GM04504 (cell line): Measurements from ENCODE around the gene PRPF38B.
"Not testable (repeated sequence)": the region's sequence is repeated elsewhere in the genome, so short reads cannot be mapped to it uniquely, and the experiment has no call there.

ENCODE experiments used
- DNase-seq: peaks from one replicate; pipeline ENCODE4 v3.0.0-alpha.2; 2012; ENCODE audit warnings: low read depth

Gene PRPF38B, protein sequence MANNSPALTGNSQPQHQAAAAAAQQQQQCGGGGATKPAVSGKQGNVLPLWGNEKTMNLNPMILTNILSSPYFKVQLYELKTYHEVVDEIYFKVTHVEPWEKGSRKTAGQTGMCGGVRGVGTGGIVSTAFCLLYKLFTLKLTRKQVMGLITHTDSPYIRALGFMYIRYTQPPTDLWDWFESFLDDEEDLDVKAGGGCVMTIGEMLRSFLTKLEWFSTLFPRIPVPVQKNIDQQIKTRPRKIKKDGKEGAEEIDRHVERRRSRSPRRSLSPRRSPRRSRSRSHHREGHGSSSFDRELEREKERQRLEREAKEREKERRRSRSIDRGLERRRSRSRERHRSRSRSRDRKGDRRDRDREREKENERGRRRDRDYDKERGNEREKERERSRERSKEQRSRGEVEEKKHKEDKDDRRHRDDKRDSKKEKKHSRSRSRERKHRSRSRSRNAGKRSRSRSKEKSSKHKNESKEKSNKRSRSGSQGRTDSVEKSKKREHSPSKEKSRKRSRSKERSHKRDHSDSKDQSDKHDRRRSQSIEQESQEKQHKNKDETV

DNA sequence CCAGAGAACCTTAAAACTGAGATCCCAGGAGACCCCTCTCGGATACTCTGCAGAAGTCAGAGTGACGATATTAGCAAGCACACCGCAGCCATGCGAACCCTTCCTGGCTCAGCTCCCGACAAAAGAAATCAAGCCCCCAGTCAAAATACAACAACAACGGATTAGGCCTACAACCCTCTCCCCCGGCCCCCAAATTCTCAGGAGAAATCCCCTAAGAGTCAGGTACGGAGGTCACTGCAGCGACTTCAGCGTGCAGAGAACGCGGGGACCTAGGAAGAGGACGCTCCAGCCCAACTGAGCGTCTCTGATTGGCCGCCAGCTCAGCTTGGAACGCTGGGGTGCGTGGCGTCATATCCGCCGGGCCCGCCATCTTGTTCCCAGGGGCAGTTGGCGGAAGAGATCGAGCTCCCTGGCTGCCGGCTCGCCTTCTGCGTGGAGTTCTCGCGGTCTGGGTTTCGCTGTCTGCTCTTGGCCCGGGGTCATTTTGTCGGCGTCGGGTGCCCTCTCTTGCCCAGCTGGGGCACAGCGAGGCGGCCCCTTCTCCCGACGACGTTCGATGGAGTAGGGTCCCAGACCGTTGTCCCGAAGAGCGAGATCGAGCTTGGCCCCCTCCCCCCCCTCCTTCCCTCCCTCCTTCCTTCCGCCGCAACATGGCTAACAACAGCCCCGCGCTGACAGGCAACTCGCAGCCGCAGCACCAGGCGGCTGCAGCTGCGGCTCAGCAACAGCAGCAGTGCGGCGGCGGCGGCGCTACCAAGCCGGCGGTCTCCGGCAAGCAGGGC is at the start of gene PRPF38B:
Gene PRPF38B, plus strand, starts transcription at position 369 of the 782 bp plus-strand sequence. Its CDS starts 282 bp downstream, at position 651.
- peak; percentile 79 for DNase-seq

DNA sequence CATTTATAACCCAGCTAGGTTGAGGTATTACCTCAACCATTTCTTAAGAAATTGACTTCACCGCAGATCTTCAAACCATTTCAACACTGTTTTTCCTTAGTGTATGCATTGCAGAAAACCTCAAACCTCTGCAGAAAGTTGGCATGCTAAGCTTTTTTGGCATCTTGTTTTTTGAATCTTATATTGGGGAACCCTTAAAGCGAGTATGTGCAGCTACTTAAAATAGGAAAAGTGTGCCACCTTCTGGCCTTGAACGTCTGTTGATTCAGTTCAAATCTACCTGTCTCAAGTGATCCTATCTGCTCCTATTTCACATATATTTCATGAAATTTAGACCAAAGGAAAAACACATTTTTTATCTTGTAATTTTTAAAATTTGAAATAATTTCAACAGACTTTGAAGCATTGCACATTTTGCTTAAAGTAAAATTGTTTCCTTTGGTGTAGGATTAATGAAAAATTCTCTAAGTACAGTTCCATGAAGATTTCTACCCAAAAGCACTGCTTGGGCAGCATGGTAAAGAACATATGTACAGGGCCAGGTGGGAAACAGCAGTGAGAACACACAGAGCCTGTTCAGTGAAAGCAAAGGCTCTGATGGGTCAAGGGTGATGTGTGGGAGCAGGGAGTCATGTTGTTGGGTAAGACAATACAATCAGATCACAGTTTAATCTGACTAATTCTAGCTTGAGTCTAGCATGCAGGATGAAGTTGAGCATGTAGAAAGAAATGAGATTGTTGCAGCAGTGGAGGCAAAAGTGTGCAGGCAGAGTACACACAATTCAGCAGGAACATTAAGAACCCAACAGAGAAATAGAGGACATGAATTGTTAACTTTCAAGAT is 48.4 kb upstream of the PRPF38B start:
- peak; percentile 37 for DNase-seq

DNA sequence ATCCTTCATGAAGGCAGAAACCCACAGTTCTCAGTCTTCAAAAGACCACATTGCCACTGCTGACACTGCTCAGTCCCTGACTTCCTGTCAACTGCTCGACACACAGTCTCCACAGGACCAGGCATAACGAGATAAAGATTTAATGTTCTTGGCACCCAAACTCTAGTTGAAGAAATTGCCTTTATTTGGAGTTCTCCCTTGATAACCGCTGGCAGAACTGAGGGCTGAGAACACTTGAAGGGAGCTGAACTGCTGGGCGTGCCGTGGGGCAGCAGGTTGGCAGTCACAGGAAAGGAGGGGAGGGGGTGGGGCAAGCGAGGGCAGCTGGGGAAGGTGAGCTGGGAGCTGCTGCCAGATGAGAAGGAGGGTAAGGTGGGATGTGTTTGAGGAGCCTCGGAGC is 47.1 kb upstream of the PRPF38B start:
- no peak for DNase-seq

DNA sequence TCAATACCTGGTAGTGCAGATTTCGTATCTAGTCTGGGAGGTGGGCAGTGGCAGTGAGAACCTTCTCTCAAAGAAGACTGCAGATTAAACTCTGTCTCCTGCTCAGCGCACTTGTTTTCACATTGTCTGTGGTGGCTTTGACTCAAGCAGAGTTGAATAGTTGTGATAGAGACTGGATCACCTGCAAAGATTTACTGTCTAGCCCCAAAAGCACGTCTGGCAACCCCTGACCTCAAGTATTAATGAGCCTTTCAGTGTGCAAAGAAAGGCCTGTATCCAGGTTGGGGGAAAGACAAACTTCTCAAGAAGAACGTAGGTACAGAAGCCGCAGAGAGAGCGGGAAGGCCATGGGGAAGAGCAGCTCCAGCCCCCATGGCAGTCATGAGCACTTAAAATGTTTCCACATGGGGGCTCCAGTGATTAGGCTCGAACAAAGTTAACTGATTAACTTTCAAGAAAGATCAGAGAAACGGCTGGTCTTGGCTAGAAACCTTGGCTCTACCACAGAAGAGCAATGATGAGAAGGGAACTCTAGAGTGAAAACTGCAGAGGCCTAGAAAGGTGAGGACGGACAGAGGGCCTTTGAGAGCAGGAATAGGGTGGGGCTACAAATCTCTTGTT is 46.4 kb upstream of the PRPF38B start:
- no peak for DNase-seq

DNA sequence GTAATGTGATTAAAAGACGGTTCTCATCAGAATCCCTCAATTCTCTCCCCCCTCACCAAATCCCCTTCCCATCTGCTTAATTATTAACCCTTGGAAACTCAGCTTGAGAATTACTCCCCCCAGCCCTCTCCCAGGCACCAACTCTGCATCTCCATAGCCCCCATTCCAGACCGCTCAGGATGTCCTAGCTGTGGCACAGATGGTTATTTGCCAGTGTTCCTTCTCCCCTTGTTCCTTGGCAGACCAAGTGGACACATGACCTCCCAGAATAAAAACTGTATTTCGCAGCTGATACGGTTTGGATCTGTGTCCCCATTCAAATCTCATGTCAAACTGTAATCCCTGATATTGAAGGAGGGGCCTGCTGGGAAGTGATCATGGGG is 45.9 kb upstream of the PRPF38B start:
- no peak for DNase-seq

DNA sequence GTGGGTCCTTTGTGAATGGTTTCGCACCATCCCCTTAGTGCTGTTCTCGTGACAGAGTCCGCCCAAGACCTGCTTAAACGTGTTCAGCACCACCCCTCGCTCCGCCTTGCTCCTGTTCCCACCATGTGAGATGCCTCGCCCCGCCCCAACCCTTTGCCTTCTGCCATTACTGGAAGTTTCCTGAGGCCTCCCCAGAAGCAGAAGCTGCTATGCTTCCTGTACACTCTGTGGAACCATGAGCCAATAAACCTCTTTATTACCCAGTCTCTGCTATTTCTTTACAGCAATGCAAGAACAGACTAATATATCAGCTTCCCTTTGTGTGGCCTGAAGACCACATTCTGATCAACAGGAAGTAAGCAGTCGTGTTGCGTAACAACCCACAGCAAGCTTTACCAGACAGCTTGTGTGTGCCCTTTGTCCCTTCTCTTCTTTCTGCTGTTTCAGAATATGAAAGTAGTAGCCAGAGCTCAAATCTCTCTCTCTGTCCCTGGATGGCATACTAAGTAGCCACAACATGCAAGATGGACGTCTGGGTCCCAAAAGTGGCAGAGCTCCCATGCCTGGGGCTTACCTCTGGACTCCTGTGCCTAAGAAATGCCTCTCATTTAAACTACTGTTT is 45.4 kb upstream of the PRPF38B start:
- peak; percentile 57 for DNase-seq

DNA sequence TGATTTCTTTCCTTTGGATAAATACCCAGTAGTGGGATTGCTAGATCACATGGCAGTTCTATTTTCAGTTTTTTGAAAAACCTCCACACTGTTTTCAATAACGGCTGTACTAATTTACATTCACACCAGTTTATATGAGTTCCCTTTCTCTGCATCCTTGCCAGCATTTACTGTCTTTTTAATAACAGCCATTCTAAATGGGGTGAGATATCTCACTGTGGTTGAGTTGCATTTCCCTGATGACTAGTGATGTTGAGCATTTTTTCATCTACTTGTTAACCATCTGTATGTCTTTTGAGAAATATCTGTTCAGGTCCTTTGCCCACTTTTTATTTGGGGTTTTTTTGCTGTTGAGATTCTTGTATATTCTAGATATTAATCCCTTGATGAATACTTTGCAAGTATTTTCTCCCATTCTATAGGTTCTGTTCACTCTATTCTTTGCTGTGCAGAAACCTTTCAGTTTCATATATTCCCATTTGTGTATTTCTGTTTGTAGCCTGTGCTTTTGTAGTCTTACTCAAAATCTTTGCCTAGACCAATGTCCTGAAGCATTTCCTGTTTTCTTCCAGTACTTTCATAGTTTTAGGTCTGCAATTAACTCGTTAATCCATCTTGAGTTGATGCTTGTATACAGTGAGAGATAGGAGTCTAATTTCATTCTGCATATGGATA is 38.5 kb upstream of the PRPF38B start:
- DNase-seq = no peak

DNA sequence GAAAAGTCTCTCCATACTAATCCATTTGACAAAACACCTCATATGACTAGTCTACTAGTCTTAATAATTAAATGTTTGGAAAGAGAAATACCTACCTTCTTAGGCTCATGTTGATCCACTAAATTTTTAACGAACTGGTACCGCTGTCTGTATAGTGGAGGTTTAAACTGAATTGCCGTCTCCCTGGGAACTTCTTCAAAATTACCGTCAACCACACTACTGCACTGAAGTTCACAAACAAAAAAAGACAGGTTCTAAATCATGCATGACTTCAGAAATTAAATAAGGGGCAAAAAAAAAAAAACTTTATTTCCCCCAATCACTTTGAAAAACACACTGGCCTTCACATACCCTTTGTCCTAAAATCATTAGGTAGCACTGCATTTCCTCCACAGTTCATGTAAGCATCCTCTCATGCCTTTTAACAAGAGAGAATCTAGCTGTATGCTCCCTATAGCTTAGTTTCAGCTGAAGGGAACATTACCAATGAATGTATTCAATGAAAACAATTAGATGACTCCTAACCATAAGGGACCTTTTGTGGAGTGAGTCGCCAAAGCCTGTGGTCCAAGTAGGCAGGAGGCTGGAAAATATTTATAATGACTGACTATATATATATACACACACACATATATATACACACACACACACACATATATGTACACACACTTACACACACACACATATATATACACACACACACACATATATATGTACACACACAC is 34.6 kb upstream of the PRPF38B start:
- DNase-seq = no peak

DNA sequence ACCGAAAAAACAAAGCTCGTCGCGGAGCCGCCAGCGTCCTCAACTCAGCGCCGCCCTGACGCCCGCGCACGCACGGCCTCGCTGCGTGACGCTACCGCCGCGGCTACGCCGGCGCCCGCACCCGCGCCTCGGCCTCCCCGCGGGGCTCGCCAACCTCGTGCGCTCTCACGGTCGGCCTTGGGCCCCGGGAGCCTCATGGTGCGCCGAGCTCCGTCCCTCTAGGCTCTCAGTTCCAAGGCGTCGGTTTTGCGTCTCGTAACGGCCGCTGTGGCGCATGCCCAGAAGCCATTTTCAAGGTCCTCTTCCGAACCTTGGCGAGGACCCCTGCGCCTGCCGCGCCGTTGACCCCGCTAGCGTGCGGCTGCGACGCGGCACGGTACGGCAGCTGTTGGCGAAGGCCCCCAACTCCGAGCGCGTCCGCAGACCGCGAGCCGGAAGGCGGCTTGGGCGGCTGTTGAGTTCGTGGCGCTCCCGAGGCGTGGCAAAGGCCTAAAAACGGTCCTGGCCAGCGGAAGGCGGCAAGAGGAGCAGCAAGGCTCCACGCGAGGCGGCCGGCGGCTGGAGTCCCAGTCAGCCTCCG is 31.0 kb upstream of the PRPF38B start, which contains the start of gene HENMT1:
Gene HENMT1, minus strand, starts transcription at position 64 of the 580 bp plus-strand sequence. CDS start 1,209 bp downstream, outside the sequence.
- DNase-seq = peak; percentile 28

DNA sequence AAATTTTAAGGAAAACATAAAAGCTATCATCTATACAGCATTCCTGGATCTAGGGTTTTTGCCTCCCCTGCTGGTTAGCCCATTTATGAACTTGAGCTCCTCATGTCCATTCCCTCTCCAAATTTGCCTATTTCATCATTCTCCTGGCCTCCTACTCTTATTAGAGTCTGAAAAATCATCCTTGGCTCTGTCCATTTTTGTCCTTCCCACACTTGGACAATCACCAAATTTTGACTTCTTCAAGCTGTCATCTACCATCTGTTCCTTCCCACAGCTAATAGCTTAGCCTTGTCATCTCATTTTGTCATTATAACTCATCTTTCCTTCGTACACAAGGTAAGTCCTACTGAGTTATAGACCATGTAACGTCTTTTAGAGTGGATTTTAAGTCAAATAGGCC is 29.0 kb upstream of the PRPF38B start:
- DNase-seq = no peak

DNA sequence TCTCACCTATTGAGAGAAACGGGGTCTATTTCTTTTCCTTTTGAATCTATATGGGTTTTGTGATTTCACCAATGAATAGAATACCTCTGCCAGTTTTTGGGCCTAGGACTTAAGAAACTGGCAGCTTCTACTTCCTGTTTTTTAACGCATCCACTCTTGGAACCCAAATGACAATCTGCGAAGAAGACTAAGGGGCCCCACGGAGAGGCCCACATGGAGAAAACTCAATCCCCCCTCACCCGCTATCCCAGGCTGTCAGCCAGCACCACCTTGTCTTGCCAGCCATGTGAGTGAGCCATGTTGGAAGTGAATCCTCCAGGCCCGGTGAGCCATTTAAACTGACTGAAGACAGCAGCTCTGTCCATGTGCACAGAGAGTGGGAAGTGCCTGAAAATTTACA is 27.6 kb upstream of the PRPF38B start:
- no peak for DNase-seq

DNA sequence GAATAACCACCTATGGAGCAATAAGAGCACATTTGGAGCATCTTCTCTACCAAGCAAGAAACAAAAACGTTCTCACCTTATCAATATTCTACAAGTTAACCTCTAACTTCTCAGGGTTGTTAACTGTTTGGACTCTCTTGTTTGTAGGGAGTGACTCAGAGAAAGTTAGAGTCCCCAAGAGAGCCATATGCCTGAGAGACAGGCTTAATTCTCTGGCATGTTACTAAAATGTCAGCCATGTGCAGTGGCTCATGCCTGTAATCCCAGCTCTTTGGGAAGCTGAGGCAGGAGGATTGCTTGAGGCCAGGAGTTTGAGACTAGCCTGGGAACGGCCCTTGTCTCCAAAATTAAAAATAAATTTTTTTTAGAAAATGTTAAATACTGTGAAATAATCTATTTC is 27.0 kb upstream of the PRPF38B start:
- no peak for DNase-seq

DNA sequence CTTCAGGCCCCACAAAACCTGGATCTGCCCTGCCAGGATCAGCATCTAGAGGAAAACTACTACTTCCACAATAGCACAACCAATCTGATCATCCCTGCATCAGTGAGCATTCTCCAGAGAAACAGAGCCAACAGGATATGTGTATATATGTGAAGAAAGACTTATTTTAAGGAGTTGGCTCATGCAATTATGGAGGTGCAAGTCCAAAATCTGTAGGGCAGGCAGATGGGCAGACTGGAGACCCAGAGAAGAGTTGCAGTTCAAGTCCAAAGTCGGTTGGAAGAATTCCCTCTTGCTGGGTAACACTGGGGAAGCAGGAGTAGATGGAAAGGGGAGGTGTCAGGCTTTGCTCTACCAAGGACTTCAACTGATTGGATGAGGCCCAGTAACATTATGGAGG is 26.3 kb upstream of the PRPF38B start:
- no peak for DNase-seq

DNA sequence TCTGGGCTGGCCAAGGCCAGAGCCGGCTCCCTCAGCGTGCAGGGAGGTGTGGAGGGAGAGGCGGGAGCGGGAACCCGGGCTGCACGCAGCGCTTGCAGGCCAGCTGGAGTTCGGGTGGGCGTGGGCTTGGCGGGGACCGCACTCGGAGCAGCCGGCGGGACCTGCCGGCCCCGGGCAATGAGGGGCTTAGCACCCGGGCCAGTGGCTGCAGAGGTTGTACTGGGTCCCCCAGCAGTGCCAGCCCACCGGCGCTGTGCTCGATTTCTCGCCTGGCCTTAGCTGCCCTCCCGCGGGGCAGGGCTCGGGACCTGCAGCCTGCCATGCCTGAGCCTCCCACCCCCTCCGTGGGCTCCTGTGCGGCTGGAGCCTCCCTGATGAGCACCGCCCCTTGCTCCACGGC is 24.7 kb upstream of the PRPF38B start:
- DNase-seq = not testable (repeated sequence)

DNA sequence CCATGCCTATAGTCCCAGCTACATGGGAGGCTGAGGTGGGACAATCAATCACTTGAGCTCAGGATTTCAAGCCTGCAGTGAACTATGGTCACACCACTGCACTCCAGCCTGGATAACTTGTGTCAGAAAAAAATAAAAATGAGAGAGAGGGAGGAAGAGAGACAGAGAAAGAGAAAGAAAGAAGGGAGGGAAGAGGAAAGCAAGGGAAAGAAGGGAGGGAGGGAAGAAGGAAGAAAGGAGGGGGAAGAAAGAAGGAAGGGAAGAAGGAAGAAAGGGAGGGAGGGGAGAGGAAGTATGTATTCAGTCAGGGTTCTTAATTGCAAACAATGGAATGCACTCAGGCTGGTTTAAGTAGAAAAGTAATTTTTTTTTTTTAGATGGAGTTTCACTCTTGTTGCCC is 23.3 kb upstream of the PRPF38B start:
- no peak for DNase-seq

DNA sequence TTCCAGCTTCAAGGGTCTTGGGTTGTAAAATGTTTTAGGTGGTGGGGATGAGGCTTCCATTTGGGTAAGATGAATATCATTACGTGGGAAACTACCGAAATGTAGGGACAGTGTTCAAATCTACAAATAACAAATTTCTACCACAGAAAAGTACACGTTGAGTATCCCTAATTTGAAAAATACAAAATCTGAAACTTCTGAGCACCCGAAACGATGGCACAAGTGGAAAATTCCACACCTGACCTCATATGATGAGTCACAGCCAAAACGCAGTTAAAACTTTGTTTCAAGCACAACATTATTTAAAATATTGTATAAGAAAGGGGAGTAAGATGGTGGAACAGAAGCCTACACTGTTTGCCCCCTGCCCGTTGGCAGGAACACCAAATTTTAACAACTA is 22.4 kb upstream of the PRPF38B start:
- DNase-seq = no peak

DNA sequence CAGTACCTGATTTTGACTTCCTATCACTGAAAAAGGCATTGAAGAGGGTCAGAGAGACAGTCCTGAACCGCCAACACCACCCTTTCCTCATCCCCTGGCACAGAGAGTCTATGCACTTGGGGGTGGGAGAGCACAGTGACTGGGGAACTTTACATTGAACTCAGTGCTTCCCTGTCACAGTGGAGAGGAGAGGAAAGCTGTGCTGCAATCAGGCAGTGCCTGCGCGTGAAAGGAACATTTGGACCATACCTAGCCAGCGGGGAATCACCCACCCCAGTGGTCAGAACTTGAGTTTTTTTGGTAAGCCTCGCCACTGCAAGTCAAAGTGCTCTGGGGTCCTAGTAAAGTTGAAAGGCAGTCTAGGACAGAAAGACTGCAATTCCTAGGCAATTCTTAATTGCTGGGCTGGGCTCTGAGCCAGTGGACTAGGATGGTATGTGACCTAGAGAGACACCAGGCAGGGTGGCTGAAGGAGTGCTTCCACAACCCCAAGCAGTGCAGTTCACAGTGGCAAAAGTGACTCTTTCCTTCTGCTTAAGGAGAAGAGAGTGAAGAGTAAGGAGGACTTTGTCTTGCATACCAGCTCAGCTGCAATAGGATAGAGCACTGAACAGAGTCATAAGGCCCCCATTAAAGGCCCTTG is 21.9 kb upstream of the PRPF38B start:
- DNase-seq = no peak

DNA sequence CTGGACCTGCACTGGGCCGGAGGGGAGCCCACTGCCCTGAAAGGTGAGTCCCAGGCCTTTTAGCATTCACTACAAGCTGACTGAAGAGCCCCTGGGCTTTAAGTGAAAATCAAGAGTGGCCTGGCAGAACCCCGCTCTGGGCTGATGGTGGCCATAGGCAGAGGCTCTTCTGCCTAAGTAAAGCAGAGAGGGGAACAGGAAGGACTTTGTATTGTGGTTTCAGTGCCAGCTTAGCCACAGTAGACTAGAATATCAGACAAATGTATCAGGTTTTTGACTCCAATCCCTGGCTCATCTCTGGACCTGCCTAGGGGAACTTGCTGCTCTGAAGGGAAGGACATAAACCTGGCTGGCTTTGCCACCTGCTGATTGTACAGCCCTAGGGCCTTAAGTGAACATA is 21.0 kb upstream of the PRPF38B start:
- no peak for DNase-seq

DNA sequence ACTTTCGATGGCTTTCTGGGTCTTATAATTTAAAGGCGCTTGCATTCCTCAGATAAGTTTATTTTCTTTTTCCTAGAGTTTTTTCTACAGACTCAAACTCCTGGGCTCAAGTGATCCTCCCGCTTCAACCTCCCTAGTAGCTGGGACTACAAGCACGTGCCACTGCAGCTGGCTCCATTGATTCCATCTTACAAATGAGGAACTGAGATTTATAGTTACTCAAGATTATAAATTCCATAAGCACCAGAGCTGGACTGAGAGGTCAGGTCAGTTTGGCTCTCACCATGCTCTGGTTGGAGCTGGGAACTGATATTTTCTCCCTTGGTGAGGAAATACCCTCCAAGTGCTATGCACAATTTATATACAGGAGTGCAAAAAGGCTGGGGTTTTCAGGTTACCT is 13.4 kb upstream of the PRPF38B start:
- no peak for DNase-seq
